ENCODE results near the gene CCL14.
"Not testable (repeated sequence)": the region's sequence is repeated elsewhere in the genome, so short reads cannot be mapped to it uniquely, and the experiment has no call there.

The CCL14 gene

GRCh38 chr17:35984140-35984539, 2.4 kb downstream of the CCL14 start:
- no peak for DNase-seq

DNA sequence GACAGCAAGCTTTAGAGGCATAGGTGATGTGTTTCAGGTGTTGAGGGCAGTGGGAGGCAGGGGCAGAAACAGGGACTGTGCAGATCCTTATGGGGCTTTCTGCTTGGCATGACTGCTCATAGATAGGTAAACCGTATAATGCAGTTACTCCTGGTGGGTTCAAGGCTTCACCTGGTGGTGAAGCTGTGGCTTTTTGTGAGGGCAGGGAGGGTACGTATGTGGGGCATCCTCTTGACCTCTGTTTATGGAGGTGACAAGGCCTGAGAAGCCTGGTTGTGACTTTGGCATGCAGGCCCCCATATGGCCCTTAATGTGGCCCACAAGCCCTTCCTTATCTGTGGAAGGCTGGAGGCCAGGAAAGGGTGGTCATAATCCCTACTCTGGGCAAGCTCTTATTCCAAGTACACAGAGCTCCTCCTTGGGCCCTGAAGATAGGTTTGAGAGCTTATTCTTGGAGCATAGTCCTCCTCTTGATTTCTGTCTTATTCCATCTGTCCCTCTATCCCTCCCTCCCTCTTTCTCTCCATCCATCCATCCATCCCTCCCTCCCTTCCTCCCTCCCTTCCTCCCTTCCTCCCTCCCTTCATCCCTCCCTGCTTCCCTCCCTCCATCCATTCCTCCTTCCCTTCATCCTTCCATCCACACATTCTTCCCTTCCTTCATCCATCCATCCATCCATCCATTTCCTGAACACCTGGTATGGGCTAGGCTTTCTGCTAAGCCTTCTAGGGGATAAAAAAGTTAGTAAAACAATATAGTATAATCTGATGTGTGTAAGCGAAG, 3.9 kb downstream of the CCL14 start:
- no peak for DNase-seq

DNA sequence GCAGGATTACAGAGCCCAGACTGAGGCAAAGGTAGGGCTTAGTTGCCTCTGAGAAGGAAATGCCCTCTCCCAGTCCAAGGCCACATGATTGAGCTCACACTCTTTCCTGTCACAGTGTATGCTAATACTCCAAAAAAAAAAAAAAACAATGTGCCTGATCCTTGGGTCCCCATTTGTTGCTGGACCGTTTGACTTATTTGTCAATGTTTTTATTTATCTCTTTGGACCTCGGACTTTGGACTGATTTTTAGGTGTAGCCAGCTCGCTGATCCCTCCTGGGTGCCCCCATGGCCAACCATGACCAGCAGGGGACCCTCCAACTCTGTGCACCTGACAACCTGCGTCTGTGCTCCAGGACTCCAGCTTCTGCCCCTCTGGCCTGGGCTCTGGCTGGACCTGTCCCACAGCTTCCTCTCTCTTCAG, 4.6 kb downstream of the CCL14 start:
- no peak for DNase-seq

DNA sequence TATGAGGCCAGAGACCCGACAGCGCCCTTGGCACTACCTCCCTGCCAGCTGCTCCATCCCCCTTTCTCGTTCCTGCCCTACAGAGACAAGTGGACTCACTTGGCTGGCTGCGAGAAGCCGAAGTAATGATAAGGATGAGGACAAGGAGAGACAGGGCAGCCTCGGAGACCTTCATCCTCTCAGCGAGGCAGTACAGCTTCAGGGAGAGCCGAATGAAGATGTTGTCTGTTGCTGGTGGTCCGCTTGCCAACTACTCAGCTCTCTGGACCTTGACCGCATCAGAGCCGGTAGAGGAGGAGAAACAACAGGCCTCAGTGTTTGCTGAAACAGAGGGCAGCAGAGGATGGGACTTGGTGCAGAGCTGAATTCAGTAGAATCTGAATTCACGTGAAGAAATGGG, 5.3 kb downstream of the CCL14 start, which contains the start of gene CCL16:
CCL16 (minus strand) TSS at position 252 of the 400 bp plus-strand sequence; CDS start at position 175, 77 bp downstream.
- no peak for DNase-seq

DNA sequence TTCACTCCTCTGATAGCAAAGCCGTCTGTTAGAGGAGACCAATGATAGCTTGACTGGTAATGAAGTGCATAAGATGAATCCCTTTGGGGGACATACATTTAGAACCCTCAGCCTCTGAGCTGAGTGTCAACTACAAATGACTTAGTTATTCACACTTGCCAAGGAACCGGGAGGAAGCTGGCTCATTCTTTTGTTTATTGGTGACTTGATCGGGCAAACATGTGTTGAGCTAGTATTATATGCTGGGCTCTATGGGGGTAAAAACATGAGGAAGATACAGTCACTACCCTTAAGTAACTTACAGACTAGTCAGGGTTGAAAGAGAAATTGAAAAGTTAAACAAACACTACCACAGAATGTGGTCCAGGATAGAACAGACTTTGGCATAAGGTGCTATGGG, 8.2 kb downstream of the CCL14 start:
- no peak for DNase-seq

DNA sequence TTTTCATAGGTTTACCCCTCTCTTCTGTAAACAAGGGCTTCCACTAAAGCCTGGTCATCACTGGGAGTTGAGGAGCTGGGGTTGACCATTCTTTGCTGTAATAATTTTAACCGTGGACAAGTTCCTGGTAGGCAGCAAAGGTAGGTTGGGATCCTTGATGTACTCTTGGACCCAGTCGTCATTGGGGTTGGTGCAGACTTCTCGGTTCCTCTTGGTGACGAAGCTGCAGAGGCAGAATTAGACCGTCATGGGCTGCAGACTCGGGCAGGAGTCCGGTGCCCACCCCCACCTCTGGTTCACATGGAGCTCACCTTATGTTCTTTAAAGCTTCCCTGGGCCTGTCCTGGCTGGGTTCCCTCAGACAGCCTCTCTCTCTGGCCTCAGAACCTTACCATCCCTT, 9.0 kb downstream of the CCL14 start:
- no peak for DNase-seq

GRCh38 chr17:35973333-35974260, 12.9 kb downstream of the CCL14 start:
- DNase-seq = no peak

DNA sequence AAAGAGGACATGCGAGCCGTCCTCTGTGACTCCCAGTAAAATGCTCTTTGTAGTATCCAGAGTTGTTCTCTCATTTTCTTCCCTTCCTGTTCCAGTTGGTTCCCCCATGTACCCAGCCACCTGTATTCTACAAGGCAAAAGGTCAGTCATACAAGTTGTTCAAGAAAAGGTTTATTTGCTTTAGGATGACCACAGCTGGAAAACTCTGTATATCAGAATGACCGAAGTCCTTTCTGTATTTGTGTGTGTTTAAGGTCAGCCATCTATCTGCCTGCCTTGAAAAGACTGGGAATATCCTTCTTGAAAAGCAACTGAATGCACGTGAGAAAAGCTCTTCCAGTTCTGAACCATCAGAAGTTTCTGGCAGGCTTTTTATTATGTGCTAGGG, 13.6 kb downstream of the CCL14 start:
- DNase-seq = no peak

- DNase-seq = no peak
Observed at GRCh38 chr17:35972535-35972934, 14.0 kb downstream of the CCL14 start.

DNA sequence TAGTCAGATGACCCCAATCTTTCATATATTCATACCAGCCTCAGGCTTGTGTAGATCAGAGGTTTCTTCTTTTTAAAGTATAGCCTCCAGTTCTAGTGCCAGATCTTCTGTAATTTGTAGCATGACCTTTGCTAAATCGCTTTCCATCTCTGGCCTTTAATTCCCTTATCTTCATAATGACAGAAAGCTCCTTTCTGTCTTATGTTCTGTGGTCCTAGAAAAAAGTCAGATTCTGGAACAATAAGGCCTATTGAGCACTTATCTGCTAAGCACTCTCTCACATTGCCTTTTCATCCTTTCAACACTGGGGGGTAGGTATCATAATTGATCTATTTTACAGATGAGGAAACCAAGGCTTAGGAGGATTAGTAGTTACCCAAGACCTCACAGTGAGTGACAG, 14.5 kb downstream of the CCL14 start:
- no peak for DNase-seq

DNA sequence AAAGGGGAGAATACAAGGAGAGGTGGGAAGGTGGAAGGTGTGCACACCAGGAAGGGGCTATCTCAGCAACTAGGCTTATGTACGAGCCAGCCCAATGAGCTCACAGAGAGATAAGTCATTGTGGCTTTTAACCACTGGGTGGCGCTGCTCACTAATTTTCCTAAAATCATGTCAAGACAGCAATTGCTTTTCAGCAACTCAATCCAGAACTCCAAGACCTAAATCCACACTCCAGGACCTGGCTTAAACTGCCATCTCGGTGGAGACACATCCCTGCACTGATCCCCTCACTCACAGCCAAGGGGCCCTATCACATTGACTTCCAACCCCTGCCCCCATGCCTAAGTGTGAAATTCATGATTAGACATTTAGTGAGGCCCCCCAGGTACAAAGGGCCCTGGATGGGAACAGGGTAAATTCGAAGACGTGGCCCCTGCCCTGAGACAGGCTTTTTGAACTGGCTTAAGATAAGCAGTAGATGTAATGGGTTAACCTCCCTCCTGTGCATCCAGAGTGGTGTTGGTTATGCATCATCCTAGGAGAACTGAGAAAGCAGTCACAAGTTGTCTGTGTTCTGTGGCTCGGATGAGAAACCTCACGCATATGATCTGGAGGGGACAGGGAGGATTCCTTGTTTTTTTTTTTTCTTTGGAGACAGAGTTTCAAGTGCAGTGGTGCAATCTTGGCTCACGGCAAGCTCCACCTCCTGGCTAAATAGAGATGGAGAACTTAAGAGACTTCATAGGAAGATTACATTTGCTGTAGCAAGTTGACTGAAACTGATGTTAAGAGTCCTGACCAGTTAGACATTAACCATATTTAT, 16.8 kb downstream of the CCL14 start:
- DNase-seq = peak; percentile 24 to 55 (median 33)

DNA sequence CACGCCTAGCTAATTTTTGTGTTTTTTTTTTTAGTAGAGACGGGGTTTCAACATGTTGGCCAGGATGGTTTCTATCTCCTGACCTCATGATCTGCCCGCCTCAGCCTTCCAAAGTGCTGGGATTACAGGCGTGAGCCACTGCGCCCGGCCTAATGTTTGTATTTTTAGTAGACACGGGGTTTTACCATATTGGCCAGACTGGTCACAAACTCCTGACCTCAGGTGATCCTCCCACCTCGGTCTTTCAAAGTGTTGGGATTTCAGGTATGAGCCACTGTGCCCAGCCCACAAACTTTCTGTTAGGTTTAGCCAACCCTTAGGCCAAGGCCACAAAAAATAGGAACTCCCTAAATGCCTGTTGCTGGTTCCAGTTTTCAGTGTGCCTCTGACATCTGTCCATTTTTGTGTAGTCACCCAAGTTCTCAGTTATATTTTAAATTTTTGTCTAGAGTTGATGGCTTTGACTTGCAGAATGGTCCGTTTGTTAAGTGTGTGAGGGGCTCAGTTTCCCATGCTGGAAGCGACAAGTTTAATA, 17.9 kb downstream of the CCL14 start:
- DNase-seq = no peak

DNA sequence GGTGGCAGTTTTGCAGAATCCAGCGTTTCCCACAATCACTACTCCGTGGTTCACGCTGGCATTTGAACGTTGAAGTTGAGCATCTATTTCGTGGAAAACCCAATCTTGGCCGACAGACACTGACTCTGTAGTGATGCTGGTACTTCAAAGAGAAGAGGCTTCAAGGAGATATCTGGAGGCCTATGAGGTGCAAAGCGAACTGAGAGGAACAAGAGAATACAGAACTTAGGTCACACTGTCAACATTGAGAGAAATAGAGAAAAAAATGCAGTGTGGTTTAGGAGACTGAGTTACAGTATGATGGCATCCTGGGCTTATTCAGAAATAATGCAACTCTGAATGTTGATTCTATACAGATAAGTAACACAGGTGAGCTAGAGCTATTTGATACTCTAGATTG, 21.3 kb downstream of the CCL14 start:
- DNase-seq = no peak

DNA sequence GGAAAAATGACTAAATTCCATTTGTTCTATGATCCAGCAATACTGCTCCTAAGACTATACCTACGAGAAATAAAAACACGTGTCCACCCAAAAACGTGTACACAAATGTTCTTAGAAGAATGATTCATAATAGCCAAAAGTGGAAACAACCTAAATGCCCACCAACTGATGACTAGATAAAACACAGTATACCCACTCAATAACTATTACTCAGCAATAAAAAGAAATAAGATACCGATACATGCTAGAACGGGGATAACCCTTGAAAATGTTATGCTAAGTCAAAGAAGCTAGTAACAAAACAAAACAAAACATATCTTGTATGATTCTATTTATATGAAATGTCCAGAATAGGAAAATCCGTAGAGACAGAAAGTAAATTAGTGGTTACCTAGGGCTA, 22.9 kb downstream of the CCL14 start:
- no peak for DNase-seq

DNA sequence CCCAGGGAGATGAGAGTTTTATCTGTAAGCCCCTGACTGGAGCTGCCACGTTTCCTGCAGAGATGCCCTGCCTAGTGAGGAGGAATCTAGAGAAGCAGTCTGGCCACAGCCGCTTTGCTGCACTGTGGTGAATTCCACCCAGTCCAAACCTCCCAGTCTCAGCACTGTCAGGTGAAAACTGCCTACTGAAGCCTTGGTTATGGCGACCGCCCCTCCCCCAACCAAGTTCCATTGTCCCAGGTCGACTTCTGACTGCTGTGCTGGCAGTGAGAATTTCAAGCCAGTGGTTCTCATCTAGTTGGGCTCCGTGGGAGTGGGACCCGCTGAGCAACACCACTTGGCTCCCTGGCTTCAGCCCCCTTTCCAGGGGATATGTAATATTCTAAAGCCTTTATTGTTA, 32.8 kb downstream of the CCL14 start:
- DNase-seq = no peak

DNA sequence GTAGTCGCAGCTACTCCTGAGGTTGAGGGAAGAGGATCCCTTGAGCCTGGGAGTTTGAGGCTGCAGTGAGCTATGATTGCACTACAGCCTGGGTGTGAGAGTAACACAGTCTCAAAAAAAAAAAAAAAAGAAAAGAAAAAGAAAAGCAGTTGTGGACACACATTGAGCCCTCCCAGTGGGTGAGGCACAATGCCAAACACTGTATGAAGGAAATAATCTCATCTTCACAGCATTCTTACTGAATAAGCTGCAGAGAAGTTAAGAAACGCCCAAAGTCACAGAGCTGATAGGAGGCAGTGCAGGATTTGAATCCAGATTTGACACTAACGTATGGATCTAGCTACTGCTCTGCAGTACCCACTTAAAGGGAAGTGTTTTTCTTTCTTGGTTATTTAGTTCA, 37.1 kb downstream of the CCL14 start:
- no peak for DNase-seq

DNA sequence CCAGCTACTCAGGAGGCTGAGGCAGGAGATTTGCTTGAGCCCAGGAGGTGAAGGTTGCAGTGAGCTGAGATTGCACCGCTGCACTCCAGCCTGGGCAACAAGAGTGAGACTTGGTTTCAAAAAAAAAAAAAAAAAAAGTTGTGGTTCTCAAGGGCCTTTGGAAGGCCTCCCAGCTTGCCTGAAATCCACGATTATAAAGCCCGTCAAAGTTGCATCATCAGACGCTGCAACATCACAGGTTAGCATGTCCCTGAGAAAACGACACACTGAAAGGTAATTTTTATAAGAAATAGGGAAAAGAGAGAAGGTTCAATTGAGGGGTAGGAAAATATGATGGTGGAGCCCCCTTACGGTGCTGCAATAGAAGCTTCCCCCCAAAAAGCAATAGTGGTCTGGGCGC, 38.4 kb downstream of the CCL14 start:
- no peak for DNase-seq

DNA sequence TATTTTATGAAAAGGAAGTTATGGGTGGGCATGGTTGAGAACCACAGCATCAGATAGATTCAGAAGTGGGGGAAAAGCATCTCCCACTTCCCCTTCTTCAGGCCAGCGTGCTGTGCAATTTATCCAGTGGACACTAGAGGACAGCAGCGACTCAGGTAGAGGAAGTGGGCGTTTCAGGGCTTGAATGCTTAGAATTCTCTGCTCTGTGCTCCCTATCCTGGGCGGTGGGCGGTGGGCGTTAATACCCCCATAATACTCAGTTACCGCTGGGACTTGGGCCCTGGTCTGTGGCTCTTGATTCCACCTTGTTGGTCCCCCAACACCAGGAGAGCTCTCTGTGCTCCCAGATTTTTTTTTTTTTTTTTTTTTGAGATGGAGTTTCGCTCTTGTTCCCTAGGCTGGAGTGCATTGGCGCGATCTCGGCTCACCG, 39.4 kb downstream of the CCL14 start:
- peak in 3 of 4 experiments; percentile 3 to 11 (median 7) for DNase-seq

DNA sequence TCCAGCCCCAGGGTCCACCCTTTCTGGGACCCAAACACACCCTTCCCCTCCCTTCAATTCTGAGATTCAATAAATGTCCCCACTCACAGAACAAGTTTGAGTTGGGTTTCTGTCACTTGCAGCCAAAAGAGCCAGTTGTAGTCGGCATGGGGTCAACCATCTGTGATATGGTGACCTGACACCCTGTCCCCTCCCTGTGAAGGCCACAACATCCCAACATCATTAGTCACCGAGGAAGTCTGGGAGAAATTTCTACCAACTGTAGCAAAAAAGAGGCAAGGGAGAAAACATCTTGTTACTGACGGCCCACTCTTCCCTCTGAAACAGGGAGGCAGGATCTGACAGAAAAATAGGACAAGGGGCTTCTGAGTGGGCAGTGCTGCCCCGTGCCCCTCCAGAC, 42.4 kb downstream of the CCL14 start:
- DNase-seq = no peak

GRCh38 chr17:35943537-35943936, 43.0 kb downstream of the CCL14 start, which contains the start of gene LYZL6:
TSS of gene LYZL6 (minus strand) at chr17:35943713. CDS start at chr17:35939356, 4,357 bp downstream.
- no peak for DNase-seq

- no peak for DNase-seq
Observed at GRCh38 chr17:35942588-35943186, 43.8 kb downstream of the CCL14 start.

DNA sequence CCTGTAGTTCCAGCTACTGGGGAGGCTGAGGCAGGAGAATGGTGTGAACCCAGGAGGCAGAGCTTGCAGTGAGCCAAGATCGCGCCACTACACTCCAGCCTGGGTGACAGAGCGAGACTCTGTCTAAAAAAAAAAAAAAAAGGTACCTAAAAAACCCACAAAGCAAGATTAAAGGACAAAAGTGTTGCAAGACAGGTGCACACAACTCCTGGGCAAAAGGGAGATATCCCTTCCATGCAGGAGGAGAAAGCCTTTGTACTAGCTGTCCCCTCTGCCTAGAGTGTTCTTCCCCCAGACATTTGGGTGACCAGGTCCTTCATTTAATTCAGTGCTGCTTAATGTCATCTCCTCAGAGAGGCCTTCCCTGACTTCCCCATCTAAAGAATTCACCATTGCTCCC, 48.0 kb downstream of the CCL14 start:
- DNase-seq = not testable (repeated sequence)

Measured in activated CD4-positive, CD25-positive, alpha-beta regulatory T cell (primary cell).